Stimulated activated CD4-positive, alpha-beta T cell treated with anti-CD3 and anti-CD28 coated beads, TNF-alpha, amount 100 ng/mL, for 4 hours (primary cell): ENCODE data around the gene HS2ST1.
A peak's percentile ranks its signal among the peaks of the same experiment; 100 is the strongest.

Experiments used
- DNase-seq, 3 experiments: peaks; one replicate each; pipeline ENCODE4 v3.0.0-alpha.2; 2020; ENCODE audit warnings: low read depth in 3 of 3

Gene HS2ST1

DNA sequence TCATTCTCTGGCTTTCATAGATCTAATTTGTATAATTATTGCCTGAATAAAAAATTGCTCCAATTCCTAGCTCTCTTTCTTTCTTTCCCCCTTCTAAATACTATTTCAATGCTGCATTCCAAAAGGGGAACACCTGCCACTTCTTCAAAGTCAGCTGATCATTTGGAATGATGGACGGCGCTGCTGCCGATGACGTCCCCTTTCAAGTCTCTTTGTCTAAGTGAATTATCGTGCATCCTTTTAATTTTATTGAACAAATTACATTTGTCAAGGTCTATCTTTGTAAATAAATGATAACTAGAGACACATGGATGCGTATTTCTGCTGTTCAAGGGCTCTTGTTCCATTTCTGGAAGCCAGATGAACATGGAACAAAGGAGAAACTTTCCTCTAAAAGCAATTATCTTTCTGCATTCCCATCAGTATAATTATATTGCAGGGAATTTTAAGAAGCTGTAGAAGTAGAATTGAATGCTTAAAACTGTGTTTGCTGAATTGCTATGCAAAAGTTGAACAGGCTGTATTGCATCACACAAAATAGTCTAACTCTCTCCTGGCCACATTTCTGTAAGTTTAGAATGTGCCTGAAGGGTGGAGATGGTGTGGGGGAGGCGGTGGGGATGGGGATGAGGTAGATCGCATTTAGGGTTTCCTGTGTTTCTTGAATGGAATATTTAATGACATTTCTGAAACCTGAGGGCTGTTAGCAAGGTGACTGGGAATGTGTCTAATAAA, 222.3 kb downstream of the HS2ST1 start:
- DNase-seq, result no peak

DNA sequence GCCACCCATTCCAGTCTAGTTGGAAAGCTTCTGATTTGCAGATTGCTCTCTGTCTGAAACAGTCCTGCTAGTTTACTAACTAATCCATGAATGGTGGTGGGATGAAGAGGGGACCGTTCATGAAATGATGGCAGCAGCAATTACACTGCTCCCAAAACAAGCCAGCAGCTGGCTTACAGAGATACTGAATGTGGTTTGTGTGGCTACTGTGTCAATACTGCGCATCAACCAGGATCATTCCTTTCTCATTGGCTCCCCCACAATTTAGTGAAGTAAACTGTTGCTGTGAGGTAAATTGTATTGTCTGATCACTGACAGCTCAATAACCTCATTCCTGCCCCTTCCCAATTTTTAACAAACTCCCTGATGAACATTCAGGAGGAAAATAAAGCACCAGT, 222.9 kb downstream of the HS2ST1 start:
- no peak for DNase-seq

DNA sequence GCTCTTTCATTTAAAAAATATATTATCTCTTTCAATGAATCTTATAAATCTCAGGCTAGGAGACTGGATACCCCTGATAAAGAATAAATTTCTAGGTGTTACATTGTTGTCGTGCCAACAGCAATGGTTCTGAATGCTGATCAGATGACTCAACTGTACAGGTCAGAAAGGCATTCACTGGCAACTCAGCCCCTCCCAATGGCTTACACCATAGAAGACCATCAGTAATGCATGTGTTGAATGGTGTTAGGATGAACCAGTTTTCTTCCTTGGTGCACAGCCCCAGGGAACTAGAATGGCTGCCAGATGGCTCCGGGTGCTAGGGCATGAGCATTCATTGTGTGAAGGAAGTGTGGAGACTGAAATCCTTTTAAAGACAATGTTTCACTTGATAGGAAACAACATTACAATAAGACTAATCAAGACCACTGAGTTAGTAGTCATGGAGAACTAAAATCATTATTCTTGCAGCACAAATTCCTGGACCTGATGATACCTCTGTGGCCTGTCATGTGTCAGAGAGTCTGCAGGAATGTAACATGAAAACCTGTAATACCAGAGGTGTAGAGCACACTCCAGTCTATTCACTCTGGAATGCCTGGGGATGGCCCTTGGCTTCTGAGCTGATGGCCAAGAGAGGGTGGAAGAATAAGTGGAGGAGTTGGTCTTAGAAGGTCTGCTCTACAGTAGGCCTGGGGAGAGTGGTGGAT, 226.6 kb downstream of the HS2ST1 start:
- no peak for DNase-seq

- no peak for DNase-seq
Observed at GRCh38 chr1:87141556-87141955, 227.1 kb downstream of the HS2ST1 start.

DNA sequence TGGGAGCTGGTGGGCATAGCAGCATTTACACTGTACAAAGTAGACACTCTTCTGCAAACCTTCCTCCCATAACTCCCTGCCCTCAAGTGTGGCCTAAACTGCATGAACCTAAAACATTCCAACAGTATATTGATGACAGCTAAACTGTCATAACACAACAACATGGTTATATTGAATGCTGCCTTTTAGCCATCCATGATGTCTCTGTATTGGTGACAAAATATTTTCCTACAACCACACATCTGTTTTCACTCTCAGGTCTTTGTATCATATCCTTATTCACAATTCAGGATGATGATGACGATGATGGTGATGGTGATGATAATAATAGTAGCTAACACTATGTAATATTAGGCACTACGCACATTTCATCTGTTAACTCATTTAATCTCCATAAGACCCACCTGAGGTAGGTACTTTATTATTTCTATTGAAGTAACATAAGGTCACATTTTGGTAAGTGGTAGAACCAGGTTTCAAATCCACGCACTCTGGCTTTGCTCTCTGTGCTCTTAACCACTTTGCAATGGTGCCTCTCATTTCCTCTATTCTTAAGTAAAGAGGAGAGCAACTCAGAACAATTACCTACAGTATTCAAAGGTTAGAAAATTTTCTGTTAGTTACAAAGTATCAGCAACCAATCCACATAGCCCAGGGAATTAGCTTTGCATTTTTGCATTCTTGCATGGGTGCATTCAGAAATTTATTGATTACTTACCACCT, 229.1 kb downstream of the HS2ST1 start:
- DNase-seq, result no peak

DNA sequence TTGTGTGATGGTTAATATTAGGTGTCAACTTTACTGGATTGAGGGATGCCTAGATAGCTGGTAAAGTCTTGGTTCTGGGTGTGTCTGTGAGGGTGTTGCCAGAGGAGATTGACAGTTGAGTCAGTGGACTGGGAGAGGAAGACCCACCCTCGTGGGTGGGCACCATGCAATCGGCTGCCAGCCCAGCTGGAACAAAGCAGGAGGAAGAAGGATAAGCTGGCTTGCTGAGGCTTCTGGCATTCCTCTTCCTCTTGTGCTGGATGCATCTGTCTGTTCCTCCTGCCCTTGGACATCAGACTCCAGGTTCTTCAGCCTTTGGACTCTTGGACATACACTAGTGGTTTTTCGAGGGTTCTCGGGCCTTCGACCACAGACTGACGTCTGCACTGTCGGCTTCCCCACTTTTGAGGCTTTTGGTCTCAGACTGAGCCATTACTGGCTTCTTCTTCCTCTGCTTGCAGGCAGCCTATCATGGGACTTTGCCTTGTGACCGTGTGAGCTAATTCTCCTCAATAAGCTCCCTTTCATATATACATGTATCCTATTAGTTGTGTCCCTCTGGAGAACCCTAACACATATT, 230.0 kb downstream of the HS2ST1 start:
- DNase-seq, result no peak

- DNase-seq, result no peak
Observed at GRCh38 chr1:87144981-87145380, 230.5 kb downstream of the HS2ST1 start.

DNA sequence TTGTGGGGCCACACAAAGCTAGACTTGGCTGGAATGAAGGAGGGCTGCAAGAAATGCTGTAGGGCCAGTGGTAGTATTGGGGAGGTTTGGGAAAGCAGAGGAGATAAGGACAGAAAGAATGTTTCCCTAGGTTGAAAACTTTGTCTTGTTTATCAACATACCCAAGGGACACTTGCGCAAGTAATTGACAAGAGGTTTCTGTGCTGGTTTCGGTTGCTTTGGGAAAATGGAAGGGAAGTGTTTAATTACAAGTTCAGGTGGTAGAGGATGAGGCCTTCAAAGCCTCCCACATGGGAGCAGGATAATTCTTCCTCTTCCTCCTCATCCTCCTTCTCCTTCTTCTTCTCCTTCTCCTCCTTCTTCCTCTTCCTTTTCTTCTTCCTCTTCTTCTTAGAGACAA, 232.1 kb downstream of the HS2ST1 start:
- DNase-seq, result no peak

DNA sequence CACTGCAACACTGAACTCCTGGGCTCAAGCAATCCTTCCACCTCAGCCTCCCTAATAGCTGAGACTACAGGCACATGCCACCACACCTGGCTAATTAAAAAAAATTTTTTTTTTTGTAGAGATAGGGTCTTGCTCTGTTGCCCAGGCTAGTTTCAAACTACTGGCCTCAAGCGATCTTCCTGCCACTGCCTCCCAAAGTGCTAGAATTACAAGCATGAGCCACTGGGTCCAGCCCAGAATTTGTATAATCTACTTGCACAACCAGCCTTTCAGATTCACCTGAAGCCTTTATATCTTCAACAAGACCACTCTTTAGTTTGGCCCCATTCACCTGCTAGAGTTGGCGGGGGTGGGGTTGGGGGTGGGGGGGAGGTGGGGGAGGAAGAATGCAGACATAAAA, 232.6 kb downstream of the HS2ST1 start:
- DNase-seq, result no peak

DNA sequence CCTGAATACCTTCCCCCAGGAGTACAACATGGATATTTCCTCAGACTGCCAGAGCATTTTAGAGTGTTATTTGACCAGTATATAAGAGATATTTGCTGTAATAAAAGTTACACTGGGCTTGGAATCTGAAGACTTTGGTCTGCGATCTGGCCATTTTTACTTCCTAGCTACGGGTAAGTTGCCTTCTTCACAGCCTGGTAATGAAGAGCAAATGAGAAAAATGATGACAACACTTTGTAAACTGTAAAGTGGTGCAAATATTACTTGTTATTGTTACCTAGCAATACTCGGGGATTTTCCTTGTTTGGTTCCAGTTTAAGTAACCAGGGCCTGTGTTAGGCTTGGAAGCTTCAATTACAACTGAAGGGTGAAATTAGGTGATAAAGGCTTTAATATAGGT, 233.4 kb downstream of the HS2ST1 start:
- DNase-seq, result no peak

DNA sequence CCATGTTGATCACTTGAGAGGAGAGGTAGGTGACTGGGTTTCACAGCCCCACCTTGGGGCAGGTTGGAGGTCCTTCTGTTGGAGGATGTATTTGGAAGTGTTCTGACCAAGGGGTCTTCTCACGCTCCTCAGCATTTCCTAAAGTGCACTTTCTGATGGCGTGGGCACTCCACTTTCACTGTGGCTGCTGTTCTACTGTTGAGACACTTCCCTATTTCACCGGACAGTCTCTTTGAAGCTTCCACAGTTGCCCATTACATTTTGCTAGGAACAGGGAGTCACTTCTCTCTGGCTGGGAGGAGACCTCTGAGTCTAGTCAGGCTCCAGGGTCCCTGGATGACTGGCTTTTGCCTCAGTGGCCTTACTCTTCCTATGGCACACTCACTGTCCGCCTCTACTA, 234.2 kb downstream of the HS2ST1 start:
- DNase-seq, result no peak

GRCh38 chr1:87149241-87150041, 235.0 kb downstream of the HS2ST1 start:
- DNase-seq, result no peak

- no peak for DNase-seq
Observed at GRCh38 chr1:87150143-87150542, 235.7 kb downstream of the HS2ST1 start.

DNA sequence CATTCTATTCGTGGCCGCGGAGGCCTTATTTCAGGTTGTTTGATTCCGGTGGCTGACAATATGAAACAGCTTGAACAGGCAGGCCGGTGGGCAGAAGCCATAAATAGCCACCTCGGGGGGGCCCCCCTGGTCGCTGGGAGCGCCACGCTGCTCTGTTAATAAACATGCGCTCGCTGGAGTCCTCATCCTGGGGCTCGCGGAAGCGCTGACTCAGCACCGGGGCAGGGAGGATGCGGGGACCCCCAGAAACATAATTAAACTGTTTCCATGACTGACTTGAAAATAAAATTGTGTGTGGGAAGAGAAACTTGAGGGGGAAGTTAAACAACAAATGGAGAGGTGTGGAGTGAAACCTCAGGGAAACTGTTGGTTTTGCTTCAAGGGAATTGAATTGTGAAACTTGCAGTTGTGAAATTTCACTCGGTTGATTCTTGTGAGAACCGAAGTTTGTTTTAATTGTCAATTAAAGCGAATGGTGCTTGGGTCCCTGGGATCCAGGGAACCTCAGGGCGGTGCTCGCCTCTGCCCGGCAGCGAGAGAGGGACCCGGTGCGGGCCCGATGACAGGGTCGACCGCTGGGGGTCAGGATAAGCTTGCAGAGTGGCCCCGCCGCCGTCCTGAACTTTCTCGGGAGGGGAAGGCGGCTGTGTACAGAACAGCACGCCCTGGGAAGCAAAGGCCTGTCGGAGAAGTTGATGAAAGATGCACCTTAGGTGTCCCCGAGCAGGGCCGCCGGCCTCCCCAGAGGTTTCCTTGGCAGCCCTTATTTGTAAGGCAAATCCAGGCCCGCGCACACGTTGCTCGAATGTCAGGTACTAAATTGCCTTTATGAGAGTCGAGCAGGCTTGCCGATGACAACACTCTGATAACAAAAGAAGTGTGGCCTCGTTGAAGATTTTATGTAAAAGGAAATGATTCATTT, 237.3 kb downstream of the HS2ST1 start:
- peak in 1 of 3 experiments; percentile 23 for DNase-seq

GRCh38 chr1:87154384-87154783, 239.9 kb downstream of the HS2ST1 start:
- no peak for DNase-seq

GRCh38 chr1:87155170-87155569, 240.7 kb downstream of the HS2ST1 start:
- no peak for DNase-seq

DNA sequence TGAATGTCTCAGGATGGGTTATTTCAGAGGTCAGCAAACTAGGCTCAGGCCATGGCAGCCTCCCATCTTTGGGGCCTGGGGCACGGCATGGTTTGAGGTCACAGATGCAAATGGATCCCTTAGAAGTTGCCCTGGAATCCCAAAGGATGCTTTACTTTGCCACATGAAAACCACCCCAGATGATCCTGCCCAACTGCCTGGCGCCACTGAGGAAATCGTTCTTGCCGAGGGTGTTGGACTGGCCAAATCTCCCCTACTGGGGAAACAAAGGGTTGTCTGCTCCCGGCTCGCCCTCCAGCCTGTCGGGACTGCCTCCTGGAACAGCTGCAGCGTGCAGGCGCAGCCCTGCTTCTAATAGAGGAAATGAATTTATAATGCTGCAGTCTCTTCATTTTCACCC, 241.2 kb downstream of the HS2ST1 start:
- no peak for DNase-seq

- DNase-seq, result no peak
Observed at GRCh38 chr1:87156124-87156523, 241.7 kb downstream of the HS2ST1 start.

- no peak for DNase-seq
Observed at GRCh38 chr1:87159378-87159915, 245.0 kb downstream of the HS2ST1 start.
